Activated CD8-positive, alpha-beta T cell treated with anti-CD3 and anti-CD28 coated beads for 36 hours (primary cell): ENCODE results near the gene ECE2. TPM values are rescaled to one million over a fixed set of nuclear protein-coding genes. Genes with fewer than 3 reads are reported as not detected.
A peak's percentile ranks its signal among the peaks of the same experiment; 100 is the strongest.

Experiments
- ATAC-seq: fragments of 200-7000 bp; cut with Tn5 transposase; one replicate; pipeline ENCODE4 v1.10.0; 2021; ENCODE audit warnings: mild to moderate bottlenecking, moderate library complexity
- CTCF ChIA-PET: fragments of 350-600 bp; sonication (Branson Sonifier 250); formaldehyde crosslinking; loops from one replicate; lab custom pipeline; 2021; ENCODE audit warnings: antibody characterized with exemption; lab: Charles Lee
- POLR2A ChIA-PET: fragments of 350-600 bp; sonication (Branson Sonifier 250); formaldehyde crosslinking; loops from one replicate; lab custom pipeline; 2021; ENCODE audit warnings: antibody characterized with exemption; lab: Charles Lee
- DNase-seq: peaks from one replicate; pipeline ENCODE4 v3.0.0-alpha.2; 2020
- H3K27ac Mint-ChIP-seq: one replicate; pipeline ENCODE4 v1.8.0; 2021; ENCODE audit warnings: mild to moderate bottlenecking, mixed read lengths
- H3K27me3 Mint-ChIP-seq: one replicate; pipeline ENCODE4 v1.8.0; 2021; ENCODE audit warnings: mixed read lengths
- H3K36me3 Mint-ChIP-seq: one replicate; pipeline ENCODE4 v1.8.0; 2021; ENCODE audit warnings: low read depth, mixed read lengths
- H3K4me1 Mint-ChIP-seq: one replicate; pipeline ENCODE4 v1.8.0; 2021; ENCODE audit warnings: low read depth, mixed read lengths
- H3K4me3 Mint-ChIP-seq: one replicate; pipeline ENCODE4 v1.8.0; 2021; ENCODE audit warnings: mild to moderate bottlenecking, moderate library complexity, mixed read lengths
- H3K9me3 Mint-ChIP-seq: one replicate; pipeline ENCODE4 v1.8.0; 2021; ENCODE audit warnings: mixed read lengths
- intact Hi-C: fragments of 100-400 bp; cut with micrococcal nuclease; formaldehyde crosslinking; loops from one replicate; pipeline ENCODE4 v1.10.0; 2022
- total RNA-seq, 2 experiments: library from RNA; stranded (reverse); gene quantifications; one replicate each; pipeline ENCODE4 v1.2.3, GENCODE V29; 2021
- TF ChIP-seq, protein P1 (sequence below): fragments of 200-600 bp; IDR thresholded peaks from one replicate; pipeline ENCODE4 v1.8.0; 2022; ENCODE audit warnings: antibody characterized with exemption, mild to moderate bottlenecking

The ECE2 gene
- total RNA-seq, 2 experiments from 2014 or later: not detected

DNA sequence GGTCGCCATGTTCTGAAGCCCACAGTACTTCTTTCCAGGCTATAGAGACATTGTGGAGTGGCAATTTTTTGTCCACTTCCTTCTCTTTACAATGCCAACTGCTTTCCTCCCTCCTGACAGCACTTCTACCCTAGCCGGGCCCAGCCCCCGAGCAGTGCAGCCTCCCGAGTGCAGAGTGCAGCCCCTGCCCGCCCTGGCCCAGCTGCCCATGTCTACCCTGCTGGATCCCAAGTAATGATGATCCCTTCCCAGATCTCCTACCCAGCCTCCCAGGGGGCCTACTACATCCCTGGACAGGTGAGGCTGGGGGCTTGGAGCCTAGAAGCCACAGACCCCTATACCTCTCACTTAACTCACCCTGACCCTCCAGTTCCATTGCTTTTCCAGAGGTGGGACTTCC, 41.4 kb downstream of the ECE2 start:
- H3K4me1 Mint-ChIP-seq: peaks cover 36% of the 10 kb centered on the region
- POLR2A ChIA-PET: interaction anchor here (1.7 to 5.6 kb wide), 5 partner anchors 11 to 45 kb away, joined by 4 to 45 read pairs (median 13); partner anchors contain the start of genes CLCN2, FAM131A and POLR2H

DNA sequence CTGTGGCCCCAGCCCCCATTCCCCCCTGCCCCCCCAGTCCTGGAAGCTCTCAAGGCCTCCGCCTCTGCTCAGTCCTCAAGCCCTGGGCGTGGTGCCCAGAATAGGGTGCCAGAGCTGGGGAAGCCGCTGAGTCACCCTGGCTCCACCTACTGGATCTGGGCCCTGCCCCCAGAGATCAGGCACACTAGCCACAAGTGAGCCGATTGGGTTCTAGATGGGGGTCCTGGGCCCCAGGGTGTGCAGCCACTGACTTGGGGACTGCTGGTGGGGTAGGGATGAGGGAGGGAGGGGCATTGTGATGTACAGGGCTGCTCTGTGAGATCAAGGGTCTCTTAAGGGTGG, 44.3 kb downstream of the ECE2 start:
- ATAC-seq: peak; percentile 67
- POLR2A ChIA-PET: interaction anchor here (0.6 to 5.6 kb wide), 6 partner anchors 9 to 60 kb away, joined by 3 to 45 read pairs (median 10); partner anchors contain the start of genes CLCN2, FAM131A and POLR2H
- peak overlapping the region; percentile 23 for H3K27ac Mint-ChIP-seq

More for the DNA sequence above, 41.4 kb downstream of the ECE2 start:
- Mint-ChIP-seq H3K9me3 (no peaks in the 10 kb centered on the region), H3K4me3 (peak overlapping the region; percentile 85), H3K27ac (peak overlapping the region; percentile 92), H3K27me3 (no peaks in the 10 kb centered on the region), H3K36me3 (peaks cover 51% of the 10 kb centered on the region)
- intact Hi-C loops: loop anchor here (2.0 kb wide), 1 partner anchor 18 kb away; no protein-coding TSS in a partner anchor
- TF ChIP-seq, protein P1, sequence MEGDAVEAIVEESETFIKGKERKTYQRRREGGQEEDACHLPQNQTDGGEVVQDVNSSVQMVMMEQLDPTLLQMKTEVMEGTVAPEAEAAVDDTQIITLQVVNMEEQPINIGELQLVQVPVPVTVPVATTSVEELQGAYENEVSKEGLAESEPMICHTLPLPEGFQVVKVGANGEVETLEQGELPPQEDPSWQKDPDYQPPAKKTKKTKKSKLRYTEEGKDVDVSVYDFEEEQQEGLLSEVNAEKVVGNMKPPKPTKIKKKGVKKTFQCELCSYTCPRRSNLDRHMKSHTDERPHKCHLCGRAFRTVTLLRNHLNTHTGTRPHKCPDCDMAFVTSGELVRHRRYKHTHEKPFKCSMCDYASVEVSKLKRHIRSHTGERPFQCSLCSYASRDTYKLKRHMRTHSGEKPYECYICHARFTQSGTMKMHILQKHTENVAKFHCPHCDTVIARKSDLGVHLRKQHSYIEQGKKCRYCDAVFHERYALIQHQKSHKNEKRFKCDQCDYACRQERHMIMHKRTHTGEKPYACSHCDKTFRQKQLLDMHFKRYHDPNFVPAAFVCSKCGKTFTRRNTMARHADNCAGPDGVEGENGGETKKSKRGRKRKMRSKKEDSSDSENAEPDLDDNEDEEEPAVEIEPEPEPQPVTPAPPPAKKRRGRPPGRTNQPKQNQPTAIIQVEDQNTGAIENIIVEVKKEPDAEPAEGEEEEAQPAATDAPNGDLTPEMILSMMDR: no peak
- DNase-seq: no peak
- CTCF ChIA-PET: no interaction called here
- no peak for ATAC-seq

DNA sequence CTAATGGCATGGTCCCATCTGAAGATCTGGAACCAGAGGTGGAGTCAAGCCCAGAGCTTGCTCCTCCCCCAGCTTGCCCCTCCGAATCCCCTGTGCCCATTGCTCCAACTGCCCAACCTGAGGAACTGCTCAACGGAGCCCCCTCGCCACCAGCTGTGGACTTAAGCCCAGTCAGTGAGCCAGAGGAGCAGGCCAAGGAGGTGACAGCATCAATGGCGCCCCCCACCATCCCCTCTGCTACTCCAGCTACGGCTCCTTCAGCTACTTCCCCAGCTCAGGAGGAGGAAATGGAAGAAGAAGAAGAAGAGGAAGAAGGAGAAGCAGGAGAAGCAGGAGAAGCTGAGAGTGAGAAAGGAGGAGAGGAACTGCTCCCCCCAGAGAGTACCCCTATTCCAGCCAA, 45.8 kb downstream of the ECE2 start:
- H3K9me3 Mint-ChIP-seq: no peaks in the 10 kb centered on the region
- CTCF ChIA-PET: no interaction called here
- POLR2A ChIA-PET: interaction anchor here (0.8 to 5.6 kb wide), 5 partner anchors 7 to 16 kb away, joined by 3 to 45 read pairs (median 12); partner anchors contain the start of gene FAM131A
- peaks cover 48% of the 10 kb centered on the region for H3K4me1 Mint-ChIP-seq
- intact Hi-C loops: no loop called here
- TF ChIP-seq, protein P1: no peak
- no peak for ATAC-seq
- no peak for DNase-seq
- no peaks in the 10 kb centered on the region for H3K27me3 Mint-ChIP-seq
- no peak overlapping the region for H3K27ac Mint-ChIP-seq
- peaks cover 82% of the 10 kb centered on the region for H3K36me3 Mint-ChIP-seq
- H3K4me3 Mint-ChIP-seq: no peak overlapping the region

More for the DNA sequence above, 44.3 kb downstream of the ECE2 start:
- intact Hi-C loops: no loop called here
- Mint-ChIP-seq H3K27me3 (no peaks in the 10 kb centered on the region), H3K4me1 (peaks cover 47% of the 10 kb centered on the region), H3K4me3 (no peak overlapping the region), H3K36me3 (peaks cover 79% of the 10 kb centered on the region), H3K9me3 (no peaks in the 10 kb centered on the region)
- CTCF ChIA-PET: no interaction called here
- peak; percentile 62 for DNase-seq
- TF ChIP-seq, protein P1: no peak

DNA sequence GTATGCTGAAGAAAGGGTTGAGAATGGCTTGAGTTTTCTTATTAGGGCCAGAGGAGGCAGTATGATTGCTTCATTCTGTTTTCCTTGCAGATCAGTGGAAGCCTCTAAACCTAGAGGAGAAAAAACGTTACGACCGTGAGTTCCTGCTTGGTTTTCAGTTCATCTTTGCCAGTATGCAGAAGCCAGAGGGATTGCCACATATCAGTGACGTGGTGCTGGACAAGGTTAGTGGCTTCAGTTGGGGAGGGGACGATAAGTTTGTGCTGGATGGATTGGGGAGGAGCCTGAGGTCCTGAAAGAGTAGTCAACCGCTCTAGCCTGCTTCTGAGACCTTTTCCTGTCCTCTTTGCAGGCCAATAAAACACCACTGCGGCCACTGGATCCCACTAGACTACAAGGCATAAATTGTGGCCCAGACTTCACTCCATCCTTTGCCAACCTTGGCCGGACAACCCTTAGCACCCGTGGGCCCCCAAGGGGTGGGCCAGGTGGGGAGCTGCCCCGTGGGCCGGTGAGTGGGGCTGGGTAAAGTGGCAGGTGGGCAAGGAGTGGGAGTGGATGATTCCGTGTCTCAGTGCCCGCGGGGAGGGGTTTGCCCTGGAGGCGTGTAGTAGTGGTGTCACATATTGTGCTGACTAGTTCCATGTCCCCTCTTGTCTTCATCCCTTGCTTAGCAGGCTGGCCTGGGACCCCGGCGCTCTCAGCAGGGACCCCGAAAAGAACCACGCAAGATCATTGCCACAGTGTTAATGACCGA, 47.1 kb downstream of the ECE2 start:
- H3K36me3 Mint-ChIP-seq: peaks cover 82% of the 10 kb centered on the region
- peaks cover 35% of the 10 kb centered on the region for H3K4me1 Mint-ChIP-seq
- H3K9me3 Mint-ChIP-seq: no peaks in the 10 kb centered on the region
- TF ChIP-seq, protein P1: no peak
- CTCF ChIA-PET: interaction anchor here (1.5 kb wide), 1 partner anchor 29 kb away, joined by 3 read pairs; no protein-coding TSS in a partner anchor
- DNase-seq: no peak
- no peaks in the 10 kb centered on the region for H3K27me3 Mint-ChIP-seq
- intact Hi-C loops: no loop called here
- POLR2A ChIA-PET: interaction anchor here (0.8 to 5.9 kb wide), 5 partner anchors 6 to 28 kb away, joined by 3 to 58 read pairs (median 6); no protein-coding TSS in a partner anchor
- H3K4me3 Mint-ChIP-seq: no peak overlapping the region
- no peak for ATAC-seq
- no peak overlapping the region for H3K27ac Mint-ChIP-seq

DNA sequence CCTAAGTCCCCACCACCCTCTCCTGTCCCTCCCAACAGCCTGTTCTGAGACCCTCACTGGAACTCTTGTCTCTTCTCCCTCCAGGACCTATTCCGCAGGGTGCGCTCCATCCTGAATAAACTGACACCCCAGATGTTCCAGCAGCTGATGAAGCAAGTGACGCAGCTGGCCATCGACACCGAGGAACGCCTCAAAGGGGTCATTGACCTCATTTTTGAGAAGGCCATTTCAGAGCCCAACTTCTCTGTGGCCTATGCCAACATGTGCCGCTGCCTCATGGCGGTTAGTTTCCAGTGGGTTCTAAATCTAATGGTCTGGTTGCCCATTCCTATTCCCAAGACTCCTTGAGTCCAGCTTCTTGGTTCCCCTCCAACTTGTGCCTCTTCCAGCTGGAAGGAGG, 47.9 kb downstream of the ECE2 start:
- H3K36me3 Mint-ChIP-seq: peaks cover 86% of the 10 kb centered on the region
- POLR2A ChIA-PET: interaction anchor here (0.6 to 5.9 kb wide), 7 partner anchors 8 to 42 kb away, joined by 3 to 58 read pairs (median 4); no protein-coding TSS in a partner anchor
- peaks cover 32% of the 10 kb centered on the region for H3K4me1 Mint-ChIP-seq
- intact Hi-C loops: no loop called here
- CTCF ChIA-PET: interaction anchor here (1.5 kb wide), 1 partner anchor 30 kb away, joined by 3 read pairs; no protein-coding TSS in a partner anchor
- DNase-seq: no peak
- no peak overlapping the region for H3K4me3 Mint-ChIP-seq
- no peaks in the 10 kb centered on the region for H3K27me3 Mint-ChIP-seq
- TF ChIP-seq, protein P1: no peak
- H3K27ac Mint-ChIP-seq: peak overlapping the region; percentile 14
- ATAC-seq: no peak
- H3K9me3 Mint-ChIP-seq: no peaks in the 10 kb centered on the region
